HepG2 (cell line): Measurements from ENCODE around the gene PRDX4. TPM values are rescaled to one million over a fixed set of nuclear protein-coding genes. Genes with fewer than 3 reads are reported as not detected.

Experiments used
- ATAC-seq: fragments of 200-7000 bp; cut with Tn5 transposase; 3 replicates; pipeline ENCODE4 v1.9.1; 2020; ENCODE audit warnings: mild to moderate bottlenecking, moderate library complexity
- BruUV-seq: library from RNA; stranded (reverse); fragments of 400-500 nt; replicated peaks from 2 replicates; lab custom pipeline; 2021; lab: Mats Ljungman, UMichigan
- CTCF ChIA-PET: fragments of 300-600 bp; formaldehyde crosslinking; extraction: SDS; loops from one replicate; lab custom pipeline; 2021; ENCODE audit warnings: low total read pairs, inconsistent platforms, low intra/inter-chr PET ratio; lab: Yijun Ruan, JAX
- POLR2A ChIA-PET: fragments of 350-600 bp; sonication (Branson Sonifier 250); formaldehyde crosslinking; loops from one replicate; lab custom pipeline; 2020; ENCODE audit warnings: antibody characterized with exemption, inconsistent platforms; lab: Yijun Ruan, JAX
- DNase-seq: peaks from one replicate; pipeline ENCODE4 v3.0.0-alpha.2; 2015; ENCODE audit warnings: low spot score
- FAIRE-seq: peaks from 3 replicates; lab custom pipeline; 2011; peaks lifted over from hg19 to GRCh38; lab: Jason Lieb, UNC
- H2AFZ ChIP-seq: one replicate; pipeline ENCODE4 v1.6.1; 2011; ENCODE audit warnings: low read length, inconsistent platforms
- H3K27ac ChIP-seq: fragments of 300-600 bp; 3 replicates; pipeline ENCODE4 v1.8.0; 2011; ENCODE audit warnings: mixed run types, mild to moderate bottlenecking, mixed read lengths, low read length, inconsistent platforms; ENCODE audit not compliant: insufficient read depth; ENCODE audit errors: extremely low read length
- H3K27me3 ChIP-seq, 2 experiments: fragments of 200-600 bp in 1 of 2; 2 replicates in 1 of 2; 3 replicates in 1 of 2; pipeline versions ENCODE4 v1.6.0 to v1.8.0; 2011; ENCODE audit warnings: low read length in 2 of 2, mild to moderate bottlenecking in 2 of 2, moderate library complexity in 2 of 2, inconsistent platforms in 1 of 2; ENCODE audit not compliant: insufficient read depth in 2 of 2, control insufficient read depth in 1 of 2
- H3K36me3 ChIP-seq, 2 experiments: fragments of 200-600 bp in 1 of 2; replicated peaks in 1 of 2; 2 replicates in 1 of 2; 3 replicates in 1 of 2; pipeline versions ENCODE4 v1.5.1 to v1.8.0; 2011; ENCODE audit warnings: low read length in 2 of 2, inconsistent platforms in 1 of 2; ENCODE audit not compliant: insufficient read depth in 2 of 2, control insufficient read depth in 1 of 2
- H3K4me1 ChIP-seq: 2 replicates; pipeline ENCODE4 v1.5.1; 2012; ENCODE audit warnings: low read length, inconsistent platforms; ENCODE audit not compliant: insufficient read depth
- H3K4me2 ChIP-seq: 2 replicates; pipeline ENCODE4 v1.6.0; 2011; ENCODE audit warnings: low read depth, low read length, inconsistent platforms
- H3K4me3 ChIP-seq, 3 experiments: fragments of 200-600 bp in 1 of 3; sonication (generic), shearing (Covaris generic) in 1 of 3; replicated peaks in 1 of 3; 2 replicates each; pipeline ENCODE4 v1.5.1; 2011 to 2016; ENCODE audit warnings: low read length in 3 of 3, inconsistent platforms in 2 of 3, low read depth in 2 of 3, mild to moderate bottlenecking in 2 of 3, control low read depth in 1 of 3, mixed read lengths in 1 of 3; ENCODE audit not compliant: insufficient read depth in 1 of 3
- H3K79me2 ChIP-seq: one replicate; pipeline ENCODE4 v1.6.1; 2011; ENCODE audit warnings: low read length, inconsistent platforms; ENCODE audit not compliant: insufficient read depth
- H3K9ac ChIP-seq: 2 replicates; pipeline ENCODE4 v1.6.0; 2011; ENCODE audit warnings: mild to moderate bottlenecking, low read depth, low read length, inconsistent platforms; ENCODE audit not compliant: insufficient read depth
- H3K9me3 ChIP-seq: 2 replicates; pipeline ENCODE4 v1.5.1; 2012; ENCODE audit warnings: mild to moderate bottlenecking, low read length
- H4K20me1 ChIP-seq: 2 replicates; pipeline ENCODE4 v1.6.0; 2011; ENCODE audit warnings: inconsistent platforms, mild to moderate bottlenecking, low read length, moderate library complexity; ENCODE audit not compliant: insufficient read depth
- DR1 ChIP-seq: sonication (generic); formaldehyde crosslinking; IDR thresholded peaks from 2 replicates; pipeline ENCODE4 v1.8.0; 2021; ENCODE audit warnings: mild to moderate bottlenecking, missing genetic modification reagents, inconsistent platforms
- ZNF703 ChIP-seq: sonication (generic); formaldehyde crosslinking; IDR thresholded peaks from 2 replicates; pipeline ENCODE4 v1.5.1; 2020; ENCODE audit warnings: missing genetic modification reagents, mild to moderate bottlenecking, moderate library complexity, borderline replicate concordance
- WGBS: methylation state at CpG from one replicate; pipeline ENCODE4 v1.1.6; 2017; ENCODE audit warnings: low lambda C conversion rate; 5-methylcytosine and 5-hydroxymethylcytosine counted together
- in situ Hi-C: cut with HindIII; loops from 2 replicates; pipeline ENCODE4 v1.10.0; 2017; ENCODE audit warnings: low pct_unique_long_range_greater_than_20kb; ENCODE audit not compliant: extremely low pct_ligation_motif_present
- intact Hi-C: fragments of 100-400 bp; cut with micrococcal nuclease; formaldehyde crosslinking; loops from one replicate; pipeline ENCODE4 v1.10.0; 2022; ENCODE audit not compliant: unreplicated experiment
- polyA plus RNA-seq, 8 experiments: library from polyadenylated mRNA; depleted of rRNA in 3 of 8; stranded (reverse) in 7 of 8; unstranded in 1 of 8; fragments of >200 nt; fragmentation: Illumina TruSeq in 4 of 8; extraction: Trizol in 4 of 8; gene quantifications; 2 replicates each; pipeline versions ENCODE4 v1.2.1 to v1.2.3, GENCODE V29; 2011 to 2016; ENCODE audit warnings: low read depth in 4 of 8, missing spikeins in 1 of 8, mixed read lengths in 1 of 8; ENCODE audit not compliant: insufficient read depth in 1 of 8
- total RNA-seq, 5 experiments: library from RNA; depleted of rRNA; stranded (reverse); fragments of >200 nt; fragmentation: Illumina TruSeq; extraction: Trizol; gene quantifications; 2 replicates each; pipeline ENCODE4 v1.2.3, GENCODE V29; 2016; ENCODE audit warnings: low read depth in 1 of 5
- TF ChIP-seq, protein P1 (sequence below): sonication (generic); formaldehyde crosslinking; IDR thresholded peaks from 2 replicates; pipeline ENCODE4 v1.5.1; 2020; ENCODE audit warnings: mild to moderate bottlenecking, missing genetic modification reagents, borderline replicate concordance

Gene PRDX4
- total and polyA plus RNA-seq, 2 of the 13 experiments (the other 11 are each of a cell fraction or from before 2014, with no cell fraction given): 217 to 252 TPM

DNA sequence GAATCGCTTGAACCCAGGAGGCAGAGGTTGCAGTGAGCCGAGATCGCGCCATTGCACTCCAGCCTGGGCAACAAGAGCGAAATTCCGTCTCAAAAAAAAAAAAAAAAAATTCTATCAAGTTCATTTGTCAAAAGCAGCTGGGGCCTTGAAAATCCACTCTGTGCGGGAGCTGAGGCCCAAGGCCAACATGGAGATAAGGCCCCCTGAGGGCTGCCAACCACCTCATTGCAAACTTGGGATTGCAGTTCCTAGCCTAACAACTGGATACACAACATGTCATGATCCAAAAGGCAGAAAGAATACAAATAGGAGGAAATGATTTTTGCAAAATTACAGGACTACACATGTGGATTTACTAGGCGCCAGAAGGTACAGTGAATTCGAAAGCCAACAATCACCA lies 22.5 kb upstream of the PRDX4 start (continued):
- TF ChIP-seq, protein P1, sequence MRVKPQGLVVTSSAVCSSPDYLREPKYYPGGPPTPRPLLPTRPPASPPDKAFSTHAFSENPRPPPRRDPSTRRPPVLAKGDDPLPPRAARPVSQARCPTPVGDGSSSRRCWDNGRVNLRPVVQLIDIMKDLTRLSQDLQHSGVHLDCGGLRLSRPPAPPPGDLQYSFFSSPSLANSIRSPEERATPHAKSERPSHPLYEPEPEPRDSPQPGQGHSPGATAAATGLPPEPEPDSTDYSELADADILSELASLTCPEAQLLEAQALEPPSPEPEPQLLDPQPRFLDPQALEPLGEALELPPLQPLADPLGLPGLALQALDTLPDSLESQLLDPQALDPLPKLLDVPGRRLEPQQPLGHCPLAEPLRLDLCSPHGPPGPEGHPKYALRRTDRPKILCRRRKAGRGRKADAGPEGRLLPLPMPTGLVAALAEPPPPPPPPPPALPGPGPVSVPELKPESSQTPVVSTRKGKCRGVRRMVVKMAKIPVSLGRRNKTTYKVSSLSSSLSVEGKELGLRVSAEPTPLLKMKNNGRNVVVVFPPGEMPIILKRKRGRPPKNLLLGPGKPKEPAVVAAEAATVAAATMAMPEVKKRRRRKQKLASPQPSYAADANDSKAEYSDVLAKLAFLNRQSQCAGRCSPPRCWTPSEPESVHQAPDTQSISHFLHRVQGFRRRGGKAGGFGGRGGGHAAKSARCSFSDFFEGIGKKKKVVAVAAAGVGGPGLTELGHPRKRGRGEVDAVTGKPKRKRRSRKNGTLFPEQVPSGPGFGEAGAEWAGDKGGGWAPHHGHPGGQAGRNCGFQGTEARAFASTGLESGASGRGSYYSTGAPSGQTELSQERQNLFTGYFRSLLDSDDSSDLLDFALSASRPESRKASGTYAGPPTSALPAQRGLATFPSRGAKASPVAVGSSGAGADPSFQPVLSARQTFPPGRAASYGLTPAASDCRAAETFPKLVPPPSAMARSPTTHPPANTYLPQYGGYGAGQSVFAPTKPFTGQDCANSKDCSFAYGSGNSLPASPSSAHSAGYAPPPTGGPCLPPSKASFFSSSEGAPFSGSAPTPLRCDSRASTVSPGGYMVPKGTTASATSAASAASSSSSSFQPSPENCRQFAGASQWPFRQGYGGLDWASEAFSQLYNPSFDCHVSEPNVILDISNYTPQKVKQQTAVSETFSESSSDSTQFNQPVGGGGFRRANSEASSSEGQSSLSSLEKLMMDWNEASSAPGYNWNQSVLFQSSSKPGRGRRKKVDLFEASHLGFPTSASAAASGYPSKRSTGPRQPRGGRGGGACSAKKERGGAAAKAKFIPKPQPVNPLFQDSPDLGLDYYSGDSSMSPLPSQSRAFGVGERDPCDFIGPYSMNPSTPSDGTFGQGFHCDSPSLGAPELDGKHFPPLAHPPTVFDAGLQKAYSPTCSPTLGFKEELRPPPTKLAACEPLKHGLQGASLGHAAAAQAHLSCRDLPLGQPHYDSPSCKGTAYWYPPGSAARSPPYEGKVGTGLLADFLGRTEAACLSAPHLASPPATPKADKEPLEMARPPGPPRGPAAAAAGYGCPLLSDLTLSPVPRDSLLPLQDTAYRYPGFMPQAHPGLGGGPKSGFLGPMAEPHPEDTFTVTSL (CRISPR knock-in tag): no peak

DNA sequence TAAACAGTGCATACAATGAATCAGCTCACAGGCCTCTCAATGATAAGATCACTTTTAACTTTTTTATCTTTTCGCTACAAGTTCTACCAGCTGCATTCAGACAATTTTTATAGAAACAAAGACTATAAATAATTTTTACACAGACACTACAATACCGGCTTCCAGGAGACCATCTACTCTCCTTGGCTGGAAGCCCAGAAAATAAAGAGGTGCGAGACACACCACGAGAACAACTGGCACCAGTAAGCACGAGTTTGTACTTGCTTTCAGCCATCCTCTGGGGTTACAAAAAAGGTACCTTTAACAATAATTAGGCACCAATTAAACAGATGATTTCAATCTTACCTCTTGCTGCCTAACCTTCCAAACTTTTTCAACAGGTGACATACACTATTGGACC lies 11.2 kb upstream of the PRDX4 start:
- ChIA-PET CTCF (no interaction called here), POLR2A (no interaction called here)
- Histone ChIP-seq H3K9me3 (no peaks in the 10 kb centered on the region), H3K9ac (no peak overlapping the region), H3K79me2 (no peaks in the 10 kb centered on the region), H3K4me2 (no peak overlapping the region), H3K27ac (no peak overlapping the region), H2AFZ (no peak overlapping the region), H3K27me3 (no peaks in the 10 kb centered on the region), H3K36me3 (no peaks in the 10 kb centered on the region), H3K4me1 (peaks cover 17% of the 10 kb centered on the region; the same call in 1 of the 2 replicates), H3K4me3 (no peak overlapping the region), H4K20me1 (no peaks in the 10 kb centered on the region)
- FAIRE-seq (no peak), DNase-seq (no peak), ATAC-seq (no peak)
- intact Hi-C loops (no loop called here), in situ Hi-C loops (no loop called here)
- no TSS peak for BruUV-seq
- 58% methylated on average over 5 of the region's 5 CpGs for WGBS
- no peak for TF ChIP-seq ZNF703 (CRISPR knock-in tag)
- TF ChIP-seq DR1 (CRISPR knock-in tag): no peak
